ENCODE measurements around the gene EPN2.
A peak's percentile ranks its signal among the peaks of the same experiment; 100 is the strongest.

The EPN2 gene

DNA sequence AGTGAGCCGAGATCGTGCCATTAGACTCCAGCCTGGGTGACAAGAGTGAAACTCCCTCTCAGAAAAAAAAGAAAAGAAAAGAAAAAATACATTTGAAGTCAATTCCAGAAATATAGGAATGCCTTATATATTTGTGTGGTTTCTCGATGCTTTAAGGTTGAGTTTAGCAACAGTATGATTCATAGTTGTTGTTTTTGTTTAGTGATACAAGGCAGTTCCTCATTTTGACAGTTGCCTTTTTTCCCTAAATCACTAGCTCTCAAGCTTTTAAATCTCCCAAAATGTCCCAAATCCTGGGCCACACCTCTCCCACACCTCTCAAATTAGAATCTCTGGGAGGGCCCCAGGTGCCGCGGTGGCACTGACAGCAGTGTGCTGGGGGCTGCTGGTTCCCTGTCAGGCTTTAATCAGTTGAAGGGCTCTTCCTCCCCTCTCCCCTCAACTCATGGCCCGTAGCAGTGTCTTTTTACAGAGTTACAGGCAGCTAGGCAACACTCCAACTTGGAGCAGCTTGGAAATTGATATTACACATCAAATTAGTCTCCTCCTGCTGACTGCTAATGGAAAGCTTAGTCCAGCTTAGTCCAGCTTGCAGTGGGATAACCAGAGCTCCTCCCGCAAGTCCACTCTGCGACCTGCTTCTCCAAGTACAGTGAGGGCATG lies 58.4 kb downstream of the EPN2 start:
- ChIA-PET POLR2A (no interaction called here), CTCF (interaction anchor here (0.6 kb wide), 1 partner anchor 45 kb away, joined by 3 read pairs; no protein-coding TSS in a partner anchor)
- TF ChIP-seq LEF1 (IDR thresholded peaks at IDR 0.05; ENCODE audit: borderline replicate concordance) (no peak), ZNF384 (IDR thresholded peaks at IDR 0.05) (no peak), SUZ12 (IDR thresholded peaks at IDR 0.05) (no peak), L3MBTL2 (conservative IDR thresholded peaks at IDR 0.05) (no peak), ELF4 (IDR thresholded peaks at IDR 0.05) (no peak), CTBP1 (IDR thresholded peaks at IDR 0.05; ENCODE audit: borderline replicate concordance) (no peak), FOXK2 (IDR thresholded peaks at IDR 0.05) (no peak), SP1 (IDR thresholded peaks at IDR 0.05) (no peak), ARNT (IDR thresholded peaks at IDR 0.05) (no peak), BHLHE40 (IDR thresholded peaks at IDR 0.05; ENCODE audit: borderline replicate concordance) (no peak), TARDBP (IDR thresholded peaks at IDR 0.05) (no peak), NFRKB (IDR thresholded peaks at IDR 0.05) (no peak), FOXA1 (IDR thresholded peaks at IDR 0.05) (no peak), PKNOX1 (IDR thresholded peaks at IDR 0.05) (no peak), HDGF (IDR thresholded peaks at IDR 0.05; ENCODE audit: borderline replicate concordance) (no peak), FOXM1 (IDR thresholded peaks at IDR 0.05; ENCODE audit: borderline replicate concordance) (no peak)
- DNase-seq (ENCODE audit: extremely low spot score): no peak

DNA sequence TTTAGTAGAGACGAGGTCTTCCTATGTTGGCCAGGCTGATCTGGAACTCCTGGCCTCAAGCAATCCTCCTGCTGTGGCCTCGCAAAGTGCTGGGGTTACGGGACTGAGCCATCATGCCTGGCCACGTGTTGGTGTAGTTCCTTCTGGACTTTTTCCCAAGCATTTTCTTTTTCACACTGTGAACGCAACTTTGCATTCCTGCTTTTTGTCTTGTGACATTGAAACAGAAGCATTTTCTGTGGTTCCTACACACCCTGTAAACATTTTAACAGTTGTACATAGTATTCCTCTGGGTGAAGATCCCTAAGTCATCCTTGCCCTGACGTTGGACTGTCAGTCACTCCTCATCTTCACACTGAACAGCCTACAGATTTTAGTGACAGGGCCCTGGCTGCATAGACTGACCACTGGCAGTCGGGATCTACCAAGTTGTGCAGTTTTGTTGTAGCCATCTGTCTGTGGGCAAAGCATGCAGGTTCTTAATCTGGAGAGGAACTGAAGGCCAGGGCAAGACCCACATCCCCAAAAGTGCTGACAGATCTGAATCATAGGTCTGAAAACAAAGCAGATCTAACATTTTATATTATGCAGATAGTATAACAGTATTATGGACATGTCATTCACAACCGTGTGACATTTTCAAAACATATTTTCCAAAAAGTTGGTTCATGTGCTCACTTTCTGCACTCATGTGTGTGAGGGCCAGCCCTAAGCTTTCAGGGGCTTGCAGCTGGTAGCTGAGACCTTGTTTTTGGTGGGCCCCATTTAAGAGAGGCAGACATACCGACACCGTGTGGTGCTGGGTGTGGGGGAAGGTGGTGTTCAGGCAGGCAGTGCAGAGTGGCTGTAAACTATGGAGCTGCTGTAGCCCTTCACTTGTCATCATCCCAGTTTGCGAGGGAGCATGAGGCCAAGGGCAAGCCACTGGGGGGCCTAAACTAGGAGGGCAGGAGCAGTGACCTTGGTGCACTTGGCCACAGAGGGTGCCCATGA lies 59.9 kb downstream of the EPN2 start:
- TF ChIP-seq L3MBTL2 (conservative IDR thresholded peaks at IDR 0.05) (peak; percentile 46; the same call in 1 of the 2 replicates), ELF4 (IDR thresholded peaks at IDR 0.05) (no peak)
- POLR2A ChIA-PET: interaction anchor here (0.9 kb wide), 1 partner anchor 66 kb away, joined by 3 read pairs; the partner anchor contains the start of gene B9D1
- no peak for DNase-seq (ENCODE audit: extremely low spot score)
- CTCF ChIA-PET: no interaction called here

- ChIA-PET CTCF (no interaction called here), POLR2A (no interaction called here)
- no peak for TF ChIP-seq FOXK2 (IDR thresholded peaks at IDR 0.05)
- TF ChIP-seq FOXA1 (IDR thresholded peaks at IDR 0.05): no peak
- no peak for TF ChIP-seq CTBP1 (IDR thresholded peaks at IDR 0.05; ENCODE audit: borderline replicate concordance)
- TF ChIP-seq SP1 (IDR thresholded peaks at IDR 0.05): no peak
- TF ChIP-seq FOXM1 (IDR thresholded peaks at IDR 0.05; ENCODE audit: borderline replicate concordance): no peak
- no peak for TF ChIP-seq HDGF (IDR thresholded peaks at IDR 0.05; ENCODE audit: borderline replicate concordance)
- no peak for TF ChIP-seq ZNF384 (IDR thresholded peaks at IDR 0.05)
- no peak for TF ChIP-seq PKNOX1 (IDR thresholded peaks at IDR 0.05)
- no peak for TF ChIP-seq ELF4 (IDR thresholded peaks at IDR 0.05)
- no peak for TF ChIP-seq L3MBTL2 (conservative IDR thresholded peaks at IDR 0.05)
- no peak for TF ChIP-seq ARNT (IDR thresholded peaks at IDR 0.05)
- TF ChIP-seq NFRKB (IDR thresholded peaks at IDR 0.05): no peak
- TF ChIP-seq LEF1 (IDR thresholded peaks at IDR 0.05; ENCODE audit: borderline replicate concordance): no peak
- TF ChIP-seq SUZ12 (IDR thresholded peaks at IDR 0.05): no peak
- TF ChIP-seq BHLHE40 (IDR thresholded peaks at IDR 0.05; ENCODE audit: borderline replicate concordance): no peak
- TF ChIP-seq TARDBP (IDR thresholded peaks at IDR 0.05): no peak
Observed at GRCh38 chr17:19298569-19299213, 61.5 kb downstream of the EPN2 start.

GRCh38 chr17:19299214-19299747 lies 62.1 kb downstream of the EPN2 start:
- no peak for DNase-seq (ENCODE audit: extremely low spot score)
- TF ChIP-seq FOXA1 (IDR thresholded peaks at IDR 0.05) (no peak), NFRKB (IDR thresholded peaks at IDR 0.05) (no peak), ZNF384 (IDR thresholded peaks at IDR 0.05) (no peak), ELF4 (IDR thresholded peaks at IDR 0.05) (no peak), L3MBTL2 (conservative IDR thresholded peaks at IDR 0.05) (no peak), LEF1 (IDR thresholded peaks at IDR 0.05; ENCODE audit: borderline replicate concordance) (no peak), FOXM1 (IDR thresholded peaks at IDR 0.05; ENCODE audit: borderline replicate concordance) (no peak), ARNT (IDR thresholded peaks at IDR 0.05) (no peak), SUZ12 (IDR thresholded peaks at IDR 0.05) (no peak), SP1 (IDR thresholded peaks at IDR 0.05) (no peak), HDGF (IDR thresholded peaks at IDR 0.05; ENCODE audit: borderline replicate concordance) (no peak)
- ChIA-PET CTCF (interaction anchor here (0.5 kb wide), 1 partner anchor 10 kb away, joined by 3 read pairs; no protein-coding TSS in a partner anchor), POLR2A (interaction anchor here (0.8 to 0.9 kb wide), 2 partner anchors 52 to 78 kb away, joined by 3 to 4 read pairs; no protein-coding TSS in a partner anchor)

More at GRCh38 chr17:19298569-19299213, 61.5 kb downstream of the EPN2 start:
- DNase-seq (ENCODE audit: extremely low spot score): no peak

DNA sequence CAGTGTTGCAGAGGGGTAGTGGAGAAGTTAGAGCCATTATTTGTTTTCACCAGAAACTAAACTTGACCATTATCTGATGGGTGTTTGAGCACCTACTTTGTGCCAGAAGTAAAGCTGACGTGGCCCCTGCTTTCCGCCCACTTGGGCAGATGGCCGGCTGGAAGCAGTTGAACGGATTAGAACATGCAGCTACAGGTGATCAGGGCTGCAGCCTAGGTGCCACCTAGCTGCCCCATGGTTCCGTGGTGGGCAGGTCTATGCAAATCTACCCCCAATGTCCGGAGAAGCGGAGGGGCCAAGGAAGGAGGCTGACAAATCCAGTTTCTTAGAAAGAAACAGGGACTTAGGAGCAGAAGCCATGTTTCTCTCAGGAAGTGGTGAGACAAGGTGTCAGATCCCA lies 62.7 kb downstream of the EPN2 start:
- CTCF ChIA-PET: interaction anchor here (0.5 kb wide), 1 partner anchor 10 kb away, joined by 3 read pairs; no protein-coding TSS in a partner anchor
- DNase-seq (ENCODE audit: extremely low spot score): no peak
- TF ChIP-seq FOXK2 (IDR thresholded peaks at IDR 0.05) (no peak), CTBP1 (IDR thresholded peaks at IDR 0.05; ENCODE audit: borderline replicate concordance) (no peak), FOXM1 (IDR thresholded peaks at IDR 0.05; ENCODE audit: borderline replicate concordance) (no peak), ELF4 (IDR thresholded peaks at IDR 0.05) (no peak), TARDBP (IDR thresholded peaks at IDR 0.05) (no peak), PKNOX1 (IDR thresholded peaks at IDR 0.05) (no peak), SP1 (IDR thresholded peaks at IDR 0.05) (no peak), FOXA1 (IDR thresholded peaks at IDR 0.05) (no peak), ARNT (IDR thresholded peaks at IDR 0.05) (no peak), LEF1 (IDR thresholded peaks at IDR 0.05; ENCODE audit: borderline replicate concordance) (no peak), HDGF (IDR thresholded peaks at IDR 0.05; ENCODE audit: borderline replicate concordance) (no peak), L3MBTL2 (conservative IDR thresholded peaks at IDR 0.05) (no peak), SUZ12 (IDR thresholded peaks at IDR 0.05) (no peak), BHLHE40 (IDR thresholded peaks at IDR 0.05; ENCODE audit: borderline replicate concordance) (no peak), NFRKB (IDR thresholded peaks at IDR 0.05) (no peak)
- POLR2A ChIA-PET: interaction anchor here (0.8 to 0.9 kb wide), 2 partner anchors 53 to 77 kb away, joined by 3 to 4 read pairs; no protein-coding TSS in a partner anchor
